GM21390 (cell line): ENCODE measurements around the gene IER5.

Experiments
- ATAC-seq: cut with Tn5 transposase; IDR thresholded peaks from one replicate; pipeline ENCODE4 v1.9.1; 2021; ENCODE audit not compliant: unreplicated experiment

Gene IER5

DNA sequence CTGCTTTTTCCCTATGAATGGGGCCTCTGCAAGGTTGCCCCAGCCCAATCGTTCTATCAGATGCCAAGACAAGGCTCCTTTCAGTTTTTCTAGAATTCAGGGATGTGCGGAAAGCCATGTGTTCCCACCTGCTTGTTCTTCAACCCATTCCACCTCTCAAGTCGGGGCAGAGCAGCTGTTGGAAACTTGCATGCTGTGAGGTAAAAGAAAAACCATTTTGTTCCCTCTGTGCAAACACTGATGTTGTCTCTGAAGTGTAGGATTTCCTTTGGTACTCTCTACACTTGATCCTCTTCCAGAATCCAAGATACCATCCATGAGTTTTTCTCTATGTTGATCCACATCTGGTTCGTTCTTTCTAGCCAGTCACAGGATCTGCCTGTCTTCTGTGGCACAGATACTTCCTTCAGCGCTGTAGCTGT, 7.3 kb downstream of the IER5 start:
- ATAC-seq: no peak

DNA sequence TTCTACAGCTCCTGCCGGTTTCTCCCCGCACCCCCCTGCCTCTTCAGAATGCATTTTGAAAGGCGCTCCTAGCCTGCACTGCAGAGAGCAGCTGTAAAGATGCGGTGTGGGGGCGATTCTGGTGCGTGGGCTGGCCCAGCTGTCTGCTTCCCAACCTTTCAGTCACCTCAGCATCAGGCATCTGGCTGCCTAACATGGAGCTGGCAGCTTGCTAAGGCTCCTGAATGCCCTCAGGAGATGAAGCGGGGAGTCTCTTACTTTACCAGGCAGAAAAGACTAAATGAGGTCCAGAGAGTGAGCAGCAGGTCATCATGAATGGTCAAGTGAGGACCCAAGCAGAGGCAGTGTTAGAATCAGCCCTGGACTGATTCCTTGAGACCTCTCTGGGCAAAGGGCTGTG, 8.7 kb downstream of the IER5 start:
- ATAC-seq: no peak

DNA sequence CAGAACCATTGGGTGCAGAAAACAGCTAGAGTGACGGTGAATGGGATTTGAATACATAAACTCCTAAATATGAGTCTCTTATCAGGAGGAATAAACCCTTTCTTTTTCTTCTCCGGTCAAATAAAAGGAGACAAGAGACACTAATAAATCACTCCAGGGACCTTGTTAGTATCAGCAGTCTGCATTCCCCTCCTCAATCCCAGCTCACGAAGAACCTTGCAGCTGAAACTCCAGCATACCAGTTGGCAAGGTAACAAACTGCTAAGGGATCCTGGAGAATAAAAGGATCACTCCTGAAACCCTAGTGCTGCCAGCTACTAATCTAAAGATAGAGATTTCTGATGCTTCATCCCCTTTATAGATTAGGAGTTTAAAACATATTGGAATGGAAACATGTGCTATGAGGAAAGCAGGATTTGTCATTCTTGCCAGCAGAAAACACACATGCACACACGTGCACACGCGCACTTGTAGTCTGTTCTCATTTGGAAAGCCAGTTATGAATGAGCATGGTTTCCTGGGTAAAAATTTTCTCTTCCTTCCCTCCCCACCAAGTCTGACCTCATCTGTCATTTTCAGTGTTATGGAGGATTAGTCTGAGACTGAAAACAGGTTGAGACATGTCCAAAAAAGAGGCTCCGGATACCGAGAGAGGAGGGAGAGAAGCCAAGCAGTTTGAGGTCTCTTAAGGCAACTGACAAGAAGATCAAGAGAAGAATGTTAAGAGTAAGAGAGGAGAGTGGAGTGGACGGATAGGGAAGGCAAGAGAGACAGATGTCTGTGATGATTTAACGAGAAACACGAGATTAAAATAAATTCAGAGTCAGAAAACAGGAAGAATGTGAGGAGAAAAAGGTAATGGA, 10.9 kb downstream of the IER5 start:
- peak; percentile 46 for ATAC-seq

DNA sequence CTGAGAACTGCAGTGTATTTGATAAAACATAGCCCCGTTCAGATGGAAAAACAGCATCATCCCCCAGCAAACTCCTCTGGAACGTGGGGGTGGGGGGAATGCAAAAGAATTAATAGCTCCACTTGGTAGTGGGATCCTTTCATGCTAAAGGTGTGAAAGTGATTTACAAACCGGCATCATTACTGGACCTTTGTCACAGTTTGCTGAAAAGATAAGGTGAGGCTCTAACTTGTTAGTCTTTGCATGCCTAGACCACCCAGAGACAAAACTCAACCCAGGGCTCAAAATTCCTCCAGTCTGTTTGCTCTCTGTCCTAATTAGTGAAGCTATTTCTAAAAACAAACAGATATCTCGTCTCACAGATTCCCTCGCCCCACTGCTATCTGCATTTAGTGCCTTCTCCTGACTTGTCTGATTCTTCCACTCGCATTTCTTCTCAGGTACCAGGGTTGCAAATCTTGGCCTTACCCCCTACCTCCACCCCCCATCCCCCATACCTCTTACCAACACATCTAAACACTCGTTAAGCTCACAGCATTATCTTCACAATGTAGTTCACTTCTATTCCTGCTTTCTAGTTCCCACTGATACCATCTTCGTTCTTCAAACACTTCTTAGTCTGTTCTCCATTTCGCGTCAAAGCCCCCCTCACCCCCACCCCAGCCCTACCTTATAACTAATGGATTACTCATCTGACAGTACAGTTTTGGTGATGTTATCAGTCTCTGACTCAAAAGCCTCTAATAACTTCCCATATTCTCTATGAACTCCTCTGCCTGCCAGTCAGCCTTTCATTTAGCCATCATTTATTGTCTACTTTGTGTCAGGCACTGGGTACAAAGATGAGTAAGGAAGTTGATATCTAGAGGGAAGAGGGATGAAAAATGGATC, 11.8 kb downstream of the IER5 start:
- no peak for ATAC-seq

DNA sequence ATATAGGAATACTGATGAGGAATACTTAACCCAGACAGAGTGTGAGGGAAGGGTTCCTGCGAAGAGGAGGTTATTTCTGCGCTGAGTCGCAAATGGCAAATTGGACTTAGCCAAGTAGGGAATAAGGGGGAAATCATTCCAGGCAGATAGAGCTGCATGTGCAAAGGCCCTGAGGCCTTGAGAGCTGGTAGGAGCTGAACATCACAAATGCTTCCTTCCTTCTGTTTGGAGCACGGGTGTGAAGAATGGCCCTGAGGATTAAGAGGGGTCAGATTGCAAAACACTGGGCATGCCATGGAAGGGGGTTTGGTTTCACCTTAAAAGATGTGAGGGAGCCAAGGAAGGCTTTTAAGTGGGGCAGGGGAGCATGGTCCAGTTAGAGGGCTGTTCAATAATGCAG, 12.4 kb downstream of the IER5 start:
- no peak for ATAC-seq

DNA sequence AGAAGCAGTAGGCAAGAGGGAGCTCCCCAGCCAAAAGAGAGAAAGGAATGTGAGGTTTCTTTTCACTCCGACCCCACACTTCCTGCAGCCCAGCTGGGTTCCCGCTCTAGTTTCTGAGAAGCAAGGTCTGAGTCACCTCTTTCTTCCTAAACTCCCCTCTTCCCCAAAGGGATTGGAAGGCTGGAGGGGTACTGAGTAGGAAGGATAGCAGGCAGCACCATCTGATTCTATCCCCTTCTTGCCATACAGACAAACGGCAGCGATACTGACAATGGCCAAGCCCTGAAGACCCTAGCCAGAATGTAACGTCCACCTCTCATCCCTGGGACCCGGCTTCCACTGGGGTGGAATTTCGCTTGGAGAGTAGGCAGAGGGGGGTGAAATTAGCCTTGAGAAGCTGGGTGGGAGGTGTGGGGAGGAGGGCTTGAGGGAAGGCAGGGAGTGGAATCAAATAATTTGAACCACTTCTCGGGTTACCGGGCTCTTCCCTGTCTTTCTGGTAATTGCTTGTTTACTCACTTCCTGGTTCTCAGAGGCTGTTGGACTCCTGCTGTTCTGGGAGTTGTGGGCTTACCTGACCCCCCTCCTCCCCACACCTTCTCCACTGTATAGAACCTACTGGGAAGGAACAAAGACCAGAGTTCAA, 13.2 kb downstream of the IER5 start:
- ATAC-seq: no peak

DNA sequence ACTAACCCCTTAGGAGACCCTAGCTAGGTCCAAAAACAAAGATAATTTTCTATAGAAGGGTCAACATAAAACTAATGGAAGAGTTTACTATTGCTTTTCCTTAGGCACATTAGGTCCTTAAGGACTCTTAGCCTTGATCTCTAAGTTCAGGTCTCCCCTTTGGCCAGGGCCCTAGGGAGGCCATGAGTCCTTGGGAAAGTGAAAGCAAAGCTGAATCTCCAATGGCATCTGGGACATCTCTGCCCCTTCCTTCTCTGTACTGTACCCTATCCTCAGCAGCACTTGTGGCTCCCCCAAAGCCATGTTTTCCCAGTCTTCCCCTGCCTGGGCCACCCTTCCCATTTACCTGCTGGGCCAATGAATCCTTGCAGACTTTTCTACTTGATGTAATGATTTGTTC, 14.3 kb downstream of the IER5 start:
- no peak for ATAC-seq

DNA sequence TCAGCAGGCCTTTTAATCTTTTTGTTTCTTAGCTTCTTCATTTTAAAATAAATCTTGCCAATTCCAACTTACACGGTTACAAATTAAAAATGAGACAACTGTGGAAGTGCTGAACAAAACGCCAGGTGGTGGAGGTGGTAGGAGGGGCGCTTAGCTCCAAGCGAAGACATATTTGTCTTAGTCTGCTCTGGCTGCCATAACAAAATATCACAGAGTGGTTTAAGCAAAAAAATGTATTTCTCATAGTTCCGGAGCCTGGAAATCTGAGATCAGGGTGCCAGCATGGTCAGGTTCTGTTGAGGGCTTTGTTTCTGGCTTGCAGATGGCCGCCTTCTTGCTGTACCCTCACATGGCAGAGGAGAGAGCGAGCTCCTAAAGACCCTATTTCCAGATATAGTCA, 14.9 kb downstream of the IER5 start:
- no peak for ATAC-seq

DNA sequence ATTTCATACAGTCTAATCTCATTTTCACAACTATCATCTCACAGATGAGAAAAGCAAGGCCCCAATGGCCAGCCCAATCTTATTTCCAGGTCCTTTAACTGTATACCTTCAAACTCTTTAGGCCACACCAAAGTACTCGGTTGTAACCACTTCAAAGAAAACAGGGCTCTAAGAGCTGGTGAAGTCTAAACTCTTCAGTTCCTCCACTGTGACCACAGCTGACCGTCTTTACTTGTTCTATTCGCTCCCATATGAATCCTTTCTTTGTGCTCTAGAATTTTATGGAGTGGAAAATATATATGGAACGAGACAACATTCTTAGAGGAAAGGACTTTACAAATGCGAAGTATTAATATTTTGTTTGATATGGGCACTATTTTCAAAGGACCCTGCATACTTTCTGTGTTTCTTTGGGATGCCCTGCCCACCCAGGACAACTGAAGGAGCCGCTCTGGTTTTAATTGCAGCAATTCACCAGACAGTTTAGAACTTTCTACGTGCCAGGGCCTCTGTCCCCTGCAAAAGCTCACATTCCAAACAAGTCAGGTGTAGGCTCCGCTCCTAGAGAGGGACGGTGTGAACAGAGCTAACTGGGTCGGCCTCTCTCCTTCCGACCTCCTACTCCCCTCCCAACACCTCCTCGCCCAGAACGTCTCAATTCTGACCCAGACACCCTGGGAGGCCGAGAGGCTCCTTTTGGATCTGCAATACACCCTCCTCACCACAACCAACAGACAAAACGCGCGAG, 15.7 kb downstream of the IER5 start:
- ATAC-seq: no peak

DNA sequence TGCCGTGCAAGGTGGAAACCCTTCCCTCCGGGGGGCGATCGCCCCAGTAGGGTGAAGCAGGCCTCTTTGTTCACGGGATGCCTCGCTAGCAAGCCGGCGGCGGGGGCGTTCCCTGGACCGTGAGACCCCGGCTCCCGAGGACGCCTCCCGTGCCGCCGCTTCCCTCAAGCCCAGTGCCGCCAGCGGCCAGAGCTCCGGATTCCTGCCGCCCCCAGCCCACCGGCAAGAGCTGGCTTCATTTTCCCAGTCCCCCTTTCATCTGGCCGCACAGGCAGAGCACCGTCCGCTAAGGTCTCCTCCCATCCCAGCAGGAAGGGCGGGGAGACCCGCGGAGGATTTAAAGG, 16.3 kb downstream of the IER5 start:
- ATAC-seq: peak; percentile 30

DNA sequence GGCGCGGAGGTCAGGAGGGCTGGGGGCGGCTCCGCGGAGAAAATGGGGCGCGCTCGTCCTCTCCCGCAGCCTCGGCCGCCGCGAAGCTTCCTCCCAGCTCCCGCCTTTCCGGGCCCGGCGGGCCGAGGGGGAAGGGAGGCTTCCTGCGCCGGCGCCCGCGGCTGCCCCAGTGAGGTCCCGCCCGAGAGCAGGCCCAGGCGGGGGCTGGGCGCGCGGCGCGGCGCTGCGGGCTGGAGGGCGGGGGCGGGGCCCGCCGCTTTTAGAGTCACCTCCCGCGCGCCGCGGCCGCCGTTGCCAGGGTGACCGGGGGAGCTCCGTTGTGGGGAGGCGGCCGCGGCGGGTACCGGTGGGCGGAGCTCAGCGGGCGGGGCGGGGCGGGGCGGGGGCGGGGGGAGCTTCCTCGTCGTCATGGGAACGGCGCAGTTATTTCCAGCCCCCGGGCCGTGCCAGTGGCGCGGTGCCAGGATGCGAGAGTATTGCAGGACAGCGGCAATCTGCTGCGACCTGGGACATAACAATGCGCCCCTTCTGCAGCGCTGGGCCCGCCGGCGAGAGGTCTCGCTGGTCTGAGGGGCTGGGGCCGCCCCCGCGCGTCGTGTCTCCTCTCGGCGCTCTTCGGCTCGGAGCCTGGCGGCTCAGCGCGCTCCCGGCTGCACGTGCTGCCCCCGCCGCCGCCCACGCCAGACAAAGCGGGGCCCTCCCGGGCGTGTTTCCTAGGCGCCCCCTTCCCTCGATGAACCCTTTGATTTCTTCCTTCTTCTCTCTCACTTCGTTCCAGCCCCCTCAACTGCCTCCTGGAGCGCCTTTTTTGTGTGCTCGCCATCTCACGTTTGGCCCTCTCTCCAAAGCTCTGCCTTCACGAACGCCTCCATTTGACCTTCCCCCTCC, 16.9 kb downstream of the IER5 start:
- ATAC-seq: peak; percentile 78

DNA sequence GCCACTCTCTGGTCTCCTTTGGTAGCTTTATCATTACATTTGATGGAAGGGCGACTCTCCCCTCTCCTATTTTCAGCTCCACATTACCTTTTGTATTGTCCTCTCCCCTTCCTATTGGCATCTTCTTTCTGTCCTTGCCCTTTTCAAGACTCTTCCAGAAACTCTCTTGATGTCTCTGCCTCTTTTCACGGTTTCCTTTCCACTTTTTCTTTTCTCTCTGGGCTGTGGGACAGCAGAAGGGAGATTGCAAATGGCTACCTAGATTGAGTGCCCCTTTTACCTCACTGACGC, 17.5 kb downstream of the IER5 start:
- ATAC-seq: no peak

DNA sequence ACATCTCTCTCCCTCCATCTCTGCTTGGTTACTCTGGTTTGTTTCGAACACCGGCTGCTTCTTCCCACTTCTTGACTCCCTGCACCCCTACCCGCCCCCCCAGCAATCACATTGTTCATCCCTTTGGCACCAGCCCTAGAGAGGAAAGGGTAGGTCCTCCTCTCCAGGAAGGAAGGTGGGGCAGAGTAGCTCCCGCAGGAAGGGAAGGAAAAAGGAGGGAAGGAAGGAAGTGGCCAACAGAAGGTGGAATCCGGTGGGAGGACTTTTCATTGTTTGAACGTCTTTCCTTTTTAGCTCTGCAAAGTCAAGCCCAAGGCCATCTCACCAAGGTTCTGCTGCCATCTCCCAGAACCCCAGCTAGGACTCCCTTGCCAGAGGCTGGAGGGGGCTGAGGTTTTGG, 18.0 kb downstream of the IER5 start:
- no peak for ATAC-seq

DNA sequence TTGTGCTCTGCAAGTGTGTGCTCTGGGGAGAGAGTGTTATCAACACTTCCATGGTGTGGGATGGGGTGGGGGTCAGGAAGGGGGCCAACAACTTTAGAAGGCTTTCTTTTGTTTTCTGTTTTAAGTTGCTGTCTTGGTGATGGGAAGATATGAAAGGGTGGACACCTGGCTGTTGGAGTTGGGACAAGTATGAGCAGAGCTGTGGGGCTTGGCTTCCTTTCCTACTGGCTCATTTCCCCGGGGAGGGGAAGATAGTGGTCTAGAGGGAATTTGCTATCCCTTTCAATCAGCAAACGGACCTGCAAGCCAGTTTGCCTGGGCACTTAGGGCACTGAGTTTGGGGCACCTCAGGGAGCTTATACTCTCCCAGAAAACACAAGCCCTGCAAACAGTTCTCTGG, 19.2 kb downstream of the IER5 start:
- ATAC-seq: no peak

DNA sequence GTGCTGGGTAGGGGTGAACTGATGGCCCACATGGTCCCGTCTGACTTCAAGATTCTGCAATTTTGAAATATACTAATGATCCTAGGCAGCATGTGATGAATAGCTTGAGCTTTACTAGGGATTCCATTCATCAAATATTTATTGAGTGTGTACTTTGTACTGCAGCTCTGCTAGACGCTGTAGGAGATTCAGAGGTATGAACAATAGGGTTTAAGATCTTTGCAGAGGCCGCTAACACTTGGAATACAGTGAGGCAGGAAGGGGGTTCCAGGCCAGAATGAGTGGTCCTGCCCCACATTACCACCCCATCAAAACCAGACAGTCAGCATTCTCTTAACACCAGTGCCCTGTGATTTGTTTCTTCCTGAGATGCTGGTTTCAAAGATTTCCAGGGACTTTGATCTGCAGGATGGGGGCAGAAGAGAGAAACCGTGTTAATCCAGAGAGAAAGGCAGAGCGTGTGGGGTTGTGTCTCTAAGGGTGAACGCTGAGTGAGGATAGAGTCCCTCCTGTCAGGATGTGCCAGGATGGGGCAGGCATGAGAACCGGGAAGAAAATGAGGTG, 19.9 kb downstream of the IER5 start:
- no peak for ATAC-seq

DNA sequence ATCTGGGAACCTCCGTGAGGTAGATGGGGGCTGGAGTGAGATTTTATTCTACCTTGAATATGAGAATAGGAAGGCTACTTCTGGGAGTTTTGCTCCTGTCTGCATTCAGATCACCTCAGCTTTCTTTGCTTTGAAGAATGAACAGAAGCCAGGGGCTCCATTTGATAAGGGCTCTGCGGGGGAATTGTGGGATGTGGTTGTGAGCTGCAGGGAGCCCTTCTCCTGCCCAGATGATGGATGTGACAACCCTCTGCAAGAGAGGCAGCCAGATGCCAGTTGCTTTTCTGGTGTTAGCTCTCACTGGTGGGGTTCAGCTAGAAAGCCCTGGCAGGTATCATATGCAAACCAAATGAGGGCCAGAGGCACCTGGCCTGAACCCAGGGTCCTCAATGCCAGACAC, 21.5 kb downstream of the IER5 start:
- no peak for ATAC-seq

DNA sequence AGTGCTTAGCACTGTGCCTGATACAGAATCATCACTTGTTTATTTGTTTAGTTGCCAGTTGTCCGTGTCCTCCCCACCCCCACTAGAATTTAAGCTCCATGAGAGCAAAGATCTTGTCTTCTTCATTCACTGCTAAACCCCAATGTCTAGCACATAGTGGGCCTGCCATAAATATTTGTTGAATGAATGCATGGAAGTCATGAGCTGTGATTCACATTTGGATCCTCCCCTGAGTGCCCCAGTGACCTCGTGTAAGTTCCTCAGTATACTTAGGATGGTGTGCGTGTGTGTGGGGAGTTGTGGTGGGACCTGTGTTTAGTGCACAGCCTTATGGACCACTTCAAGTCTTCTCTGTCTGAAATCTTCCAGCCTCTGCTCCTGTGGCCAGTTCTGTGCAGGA, 23.1 kb downstream of the IER5 start:
- ATAC-seq: no peak

DNA sequence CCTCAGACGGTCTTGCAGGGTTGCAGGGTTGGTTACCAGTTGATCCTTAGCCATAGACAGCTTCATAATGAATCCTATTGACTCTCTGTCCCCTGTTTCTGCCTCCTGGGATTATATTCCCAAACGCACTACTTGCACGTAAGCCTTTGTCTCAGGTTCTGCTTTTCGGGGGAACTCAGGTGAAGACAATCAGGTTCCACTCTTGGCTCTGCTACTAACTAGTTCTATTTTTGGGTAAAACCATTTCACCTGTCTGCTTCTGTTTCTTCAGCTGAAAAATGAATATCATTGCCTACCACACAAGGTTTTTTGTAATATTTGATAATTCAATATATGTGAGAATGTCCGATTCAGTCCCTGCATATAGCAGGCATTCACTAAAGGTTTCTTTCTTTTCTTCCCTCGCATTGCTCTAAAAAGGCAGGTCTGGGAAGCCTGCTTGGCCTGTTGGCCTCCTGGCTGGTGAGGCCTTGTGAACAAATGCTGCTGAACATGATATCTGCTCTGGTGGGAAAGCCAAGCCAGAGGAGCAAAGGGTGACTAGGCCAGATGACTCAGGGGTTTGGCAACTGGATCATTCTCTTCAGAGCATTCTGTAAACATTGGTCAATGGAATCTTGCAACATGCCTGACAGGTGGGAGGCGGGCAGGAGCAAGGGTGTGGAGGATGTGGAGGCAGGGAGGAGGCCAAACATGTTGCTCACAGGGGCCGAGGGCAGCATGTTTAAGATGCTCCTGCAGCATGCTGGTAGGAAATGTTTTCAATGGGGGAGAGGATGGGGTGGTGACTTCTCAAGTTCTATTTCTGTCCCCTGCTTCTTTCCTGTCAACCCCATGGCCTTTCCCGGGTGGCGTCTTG, 23.8 kb downstream of the IER5 start:
- no peak for ATAC-seq

DNA sequence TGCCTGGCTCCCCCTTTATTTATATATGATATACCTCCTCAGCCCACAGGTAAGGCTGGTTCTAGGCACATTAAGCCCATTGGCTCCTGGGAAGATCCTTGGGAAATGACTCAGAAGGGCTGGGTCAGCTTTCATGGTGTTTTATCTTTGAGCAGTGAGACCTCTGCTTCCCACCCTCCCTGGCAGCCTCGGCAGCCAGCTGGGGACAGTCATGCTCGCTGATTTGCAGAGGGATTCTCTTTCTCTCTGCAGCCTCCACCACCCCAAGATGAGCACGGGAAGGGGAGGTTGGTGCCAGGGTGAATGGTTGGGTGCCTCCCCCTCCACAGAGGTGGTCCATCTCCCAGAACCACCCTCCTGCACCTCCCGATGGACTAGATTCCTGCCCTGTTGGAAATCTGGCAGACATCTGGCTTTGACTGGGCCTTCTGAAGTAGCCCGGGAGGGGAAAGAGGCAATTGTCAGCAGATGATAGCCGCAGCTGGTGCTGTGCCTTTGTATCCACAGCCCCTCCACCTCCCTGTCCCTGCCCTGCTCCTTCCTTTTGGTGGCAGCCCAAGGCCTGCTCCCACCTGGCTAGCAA, 24.6 kb downstream of the IER5 start:
- ATAC-seq: no peak
